Stimulated activated naive B cell treated with anti-CD40 and anti-IgM and Interleukin-4, amounts not matched to agents 10 μg/mL and 1 μg/mL and 100 μg/mL, for 72 hours (primary cell): Measurements from ENCODE around the gene TBC1D16.
"Not testable (repeated sequence)": the region's sequence is repeated elsewhere in the genome, so short reads cannot be mapped to it uniquely, and the experiment has no call there.

Experiments
- ATAC-seq, 2 donors: fragments of 150-1000 bp; cut with Tn5 transposase; replicated peaks; 2 replicates each; pipeline ENCODE4 v1.10.0; 2021; ENCODE audit warnings: moderate library complexity in 1 of 2
- DNase-seq: peaks from one replicate; pipeline ENCODE4 v3.0.0; 2021
- H3K27ac Mint-ChIP-seq: one replicate; pipeline ENCODE4 v1.8.0; 2022; ENCODE audit warnings: mild to moderate bottlenecking, mixed read lengths
- H3K27me3 Mint-ChIP-seq, 2 donors: one replicate each; pipeline ENCODE4 v1.8.0; 2022; ENCODE audit warnings: mixed read lengths in 2 of 2
- H3K36me3 Mint-ChIP-seq, 2 donors: one replicate each; pipeline ENCODE4 v1.8.0; 2022; ENCODE audit warnings: mixed read lengths in 2 of 2, mild to moderate bottlenecking in 1 of 2
- H3K4me1 Mint-ChIP-seq, 2 donors: one replicate each; pipeline ENCODE4 v1.8.0; 2022; ENCODE audit warnings: mixed read lengths in 2 of 2, mild to moderate bottlenecking in 1 of 2
- H3K4me3 Mint-ChIP-seq, 2 donors: one replicate each; pipeline ENCODE4 v1.8.0; 2022; ENCODE audit warnings: mild to moderate bottlenecking in 2 of 2, mixed read lengths in 2 of 2, moderate library complexity in 1 of 2
- H3K9me3 Mint-ChIP-seq, 2 donors: one replicate each; pipeline ENCODE4 v1.8.0; 2022; ENCODE audit warnings: mixed read lengths in 2 of 2, mild to moderate bottlenecking in 1 of 2

Gene TBC1D16

DNA sequence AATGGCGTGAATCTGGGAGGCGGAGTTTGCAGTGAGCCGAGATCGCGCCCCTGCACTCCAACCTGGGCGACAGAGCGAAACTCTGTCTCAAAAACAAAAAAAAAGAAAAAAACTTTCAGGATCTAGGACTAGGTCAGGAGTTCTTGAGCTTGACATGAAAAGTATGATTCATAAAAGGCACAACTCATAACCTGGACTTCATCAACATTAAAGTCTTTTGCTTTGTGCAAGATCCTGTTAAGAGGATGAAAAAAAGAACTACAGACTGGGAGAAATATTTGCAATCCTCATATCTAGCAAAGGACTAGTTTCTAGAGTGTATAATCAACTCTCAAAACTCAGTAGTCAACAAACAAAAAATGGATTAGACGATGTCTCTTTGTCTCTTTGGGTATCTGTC is 40.0 kb downstream of the TBC1D16 start:
- ATAC-seq (no peak), DNase-seq (no peak)
- Mint-ChIP-seq H3K36me3 (peaks cover 0 to 1% of the 10 kb centered on the region in 2 donors), H3K9me3 (no peaks in the 10 kb centered on the region), H3K27me3 (peaks cover 6 to 8% of the 10 kb centered on the region in 2 donors), H3K4me1 (peaks cover 35 to 43% of the 10 kb centered on the region in 2 donors), H3K4me3 (no peak overlapping the region), H3K27ac (no peak overlapping the region)

- no peak overlapping the region for H3K27ac Mint-ChIP-seq
- ATAC-seq: no peak
Observed at GRCh38 chr17:79994602-79995001, 41.1 kb downstream of the TBC1D16 start.

DNA sequence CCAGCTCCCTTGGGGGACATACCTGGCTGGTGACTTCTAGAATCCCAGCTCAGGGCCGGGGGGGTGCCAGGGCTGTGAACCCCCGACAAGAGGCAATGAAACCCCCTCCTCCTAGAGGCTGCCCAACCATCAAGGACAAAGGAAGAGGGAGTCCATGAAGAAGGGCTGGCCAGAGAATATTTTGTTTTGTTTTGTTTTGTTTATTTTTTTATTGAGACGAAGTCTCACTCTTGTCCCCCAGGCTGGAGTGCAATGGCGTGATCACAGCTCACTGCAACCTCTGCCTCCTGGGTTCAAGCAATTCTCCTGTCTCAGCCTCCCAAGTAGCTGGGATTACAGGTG is 41.5 kb downstream of the TBC1D16 start:
- not testable (repeated sequence) for ATAC-seq, DNase-seq, H3K4me3 Mint-ChIP-seq, H3K9me3 Mint-ChIP-seq, H3K27ac Mint-ChIP-seq, H3K36me3 Mint-ChIP-seq
- H3K4me1 Mint-ChIP-seq: peaks cover 35 to 43% of the 10 kb centered on the region in 2 donors
- peaks cover 6 to 11% of the 10 kb centered on the region in 2 donors for H3K27me3 Mint-ChIP-seq

More at GRCh38 chr17:79994602-79995001, 41.1 kb downstream of the TBC1D16 start:
- no peak overlapping the region for H3K4me3 Mint-ChIP-seq
- DNase-seq: no peak
- no peaks in the 10 kb centered on the region for H3K36me3 Mint-ChIP-seq
- H3K9me3 Mint-ChIP-seq: no peaks in the 10 kb centered on the region
- peaks cover 6 to 11% of the 10 kb centered on the region in 2 donors for H3K27me3 Mint-ChIP-seq
- peaks cover 35 to 43% of the 10 kb centered on the region in 2 donors for H3K4me1 Mint-ChIP-seq

GRCh38 chr17:79993390-79994227 is 42.1 kb downstream of the TBC1D16 start:
- H3K4me3 Mint-ChIP-seq: no peak overlapping the region
- peaks cover 35 to 43% of the 10 kb centered on the region in 2 donors for H3K4me1 Mint-ChIP-seq
- peaks cover 6 to 11% of the 10 kb centered on the region in 2 donors for H3K27me3 Mint-ChIP-seq
- H3K9me3 Mint-ChIP-seq: no peaks in the 10 kb centered on the region
- DNase-seq (peak; percentile 44), ATAC-seq (peak; percentile 36 to 43)
- H3K27ac Mint-ChIP-seq: peak overlapping the region; percentile 31
- H3K36me3 Mint-ChIP-seq: no peaks in the 10 kb centered on the region

- no peak for DNase-seq
- Mint-ChIP-seq H3K9me3 (no peaks in the 10 kb centered on the region), H3K4me1 (peaks cover 35 to 42% of the 10 kb centered on the region in 2 donors), H3K4me3 (peak overlapping the region; percentile 63 to 70), H3K27ac (peak overlapping the region; percentile 31), H3K27me3 (peaks cover 6 to 11% of the 10 kb centered on the region in 2 donors), H3K36me3 (no peaks in the 10 kb centered on the region)
- no peak for ATAC-seq
Observed at GRCh38 chr17:79992649-79993389, 42.9 kb downstream of the TBC1D16 start.

- DNase-seq (no peak), ATAC-seq (peak; percentile 27 to 40)
- Mint-ChIP-seq H3K9me3 (no peaks in the 10 kb centered on the region), H3K27ac (peak overlapping the region; percentile 75), H3K4me1 (peaks cover 28 to 35% of the 10 kb centered on the region in 2 donors), H3K36me3 (no peaks in the 10 kb centered on the region), H3K4me3 (peak overlapping the region; percentile 63 to 70), H3K27me3 (peaks cover 6 to 11% of the 10 kb centered on the region in 2 donors)
Observed at GRCh38 chr17:79991924-79992648, 43.6 kb downstream of the TBC1D16 start.

GRCh38 chr17:79991140-79991923 is 44.3 kb downstream of the TBC1D16 start:
- peaks cover 6 to 11% of the 10 kb centered on the region in 2 donors for H3K27me3 Mint-ChIP-seq
- ATAC-seq: peak; percentile 88 to 93
- peak overlapping the region; percentile 63 to 70 for H3K4me3 Mint-ChIP-seq
- peaks cover 23 to 30% of the 10 kb centered on the region in 2 donors for H3K4me1 Mint-ChIP-seq
- peak; percentile 77 for DNase-seq
- no peaks in the 10 kb centered on the region for H3K36me3 Mint-ChIP-seq
- H3K9me3 Mint-ChIP-seq: no peaks in the 10 kb centered on the region
- H3K27ac Mint-ChIP-seq: peak overlapping the region; percentile 76

GRCh38 chr17:79990704-79991103 is 45.0 kb downstream of the TBC1D16 start:
- Mint-ChIP-seq H3K9me3 (no peaks in the 10 kb centered on the region), H3K4me3 (no peak overlapping the region), H3K27ac (no peak overlapping the region), H3K27me3 (peaks cover 6 to 11% of the 10 kb centered on the region in 2 donors), H3K36me3 (no peaks in the 10 kb centered on the region), H3K4me1 (peaks cover 23 to 30% of the 10 kb centered on the region in 2 donors)
- ATAC-seq: no peak
- DNase-seq: no peak

DNA sequence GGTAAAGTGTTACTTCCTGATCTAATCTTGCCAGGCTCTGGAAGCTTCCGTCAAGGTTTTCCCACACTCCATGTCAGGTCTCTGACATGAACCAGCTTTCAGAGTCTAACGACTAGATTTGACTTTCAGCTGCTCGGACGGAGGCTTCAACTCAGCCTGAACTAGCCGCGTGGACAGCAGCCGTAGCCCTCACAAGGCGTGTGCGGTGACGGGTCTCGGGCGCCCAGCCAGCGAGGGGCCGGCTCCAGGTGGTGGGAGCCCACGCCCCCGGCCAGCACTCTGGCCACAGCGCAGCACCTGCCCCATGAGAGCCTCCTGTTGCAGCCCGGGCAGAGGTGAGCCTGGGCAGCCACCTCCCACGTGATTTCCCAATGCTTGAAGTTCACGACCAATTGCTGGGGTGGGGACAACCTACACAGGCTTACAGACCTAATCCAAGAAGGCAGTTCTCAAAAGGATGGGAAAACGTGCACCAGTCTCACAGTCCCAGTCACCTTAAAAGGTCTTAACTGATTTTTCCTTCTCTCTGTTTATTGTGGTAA is 45.5 kb downstream of the TBC1D16 start:
- Mint-ChIP-seq H3K27me3 (peaks cover 6 to 11% of the 10 kb centered on the region in 2 donors), H3K4me1 (peaks cover 23 to 30% of the 10 kb centered on the region in 2 donors), H3K4me3 (no peak overlapping the region), H3K36me3 (no peaks in the 10 kb centered on the region), H3K9me3 (no peaks in the 10 kb centered on the region), H3K27ac (no peak overlapping the region)
- ATAC-seq (no peak), DNase-seq (no peak)

DNA sequence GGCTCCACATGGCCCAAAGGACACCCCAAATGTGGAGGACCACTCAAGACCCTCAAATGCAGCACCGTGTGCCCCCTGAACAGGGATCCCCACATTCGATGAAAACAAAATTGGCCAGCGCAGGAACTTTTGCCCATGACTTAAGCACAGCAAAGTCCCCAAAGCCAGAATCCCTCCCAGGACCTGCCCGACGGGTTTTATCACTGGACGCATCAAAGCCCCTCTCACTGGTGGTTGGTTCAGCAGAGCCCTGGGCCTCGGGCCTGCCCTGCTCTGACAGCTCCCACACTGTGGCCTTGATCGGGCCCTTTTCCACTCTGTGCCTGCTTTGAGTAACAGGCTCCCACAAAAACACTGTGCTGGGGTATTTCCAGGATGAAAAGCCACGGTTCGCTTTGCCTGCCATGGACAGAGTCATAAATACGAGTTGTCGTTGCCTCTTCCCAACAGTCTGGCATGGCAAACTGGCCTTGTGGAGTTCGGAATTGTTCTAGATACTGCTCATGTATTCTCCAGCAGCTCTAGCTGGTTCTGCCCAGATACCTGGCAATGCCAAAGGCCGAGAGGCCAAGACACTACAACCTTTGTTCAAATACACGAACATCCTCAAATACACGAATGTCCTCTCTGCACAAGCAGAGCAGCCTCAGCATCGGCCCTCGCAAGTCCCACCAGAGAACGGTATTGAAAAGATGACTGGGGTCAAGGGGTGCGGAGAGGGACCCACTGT is 46.4 kb downstream of the TBC1D16 start:
- H3K36me3 Mint-ChIP-seq: no peaks in the 10 kb centered on the region
- ATAC-seq (no peak), DNase-seq (no peak)
- H3K4me1 Mint-ChIP-seq: peaks cover 23 to 29% of the 10 kb centered on the region in 2 donors
- no peak overlapping the region for H3K4me3 Mint-ChIP-seq
- peaks cover 6 to 11% of the 10 kb centered on the region in 2 donors for H3K27me3 Mint-ChIP-seq
- no peak overlapping the region for H3K27ac Mint-ChIP-seq
- H3K9me3 Mint-ChIP-seq: no peaks in the 10 kb centered on the region

DNA sequence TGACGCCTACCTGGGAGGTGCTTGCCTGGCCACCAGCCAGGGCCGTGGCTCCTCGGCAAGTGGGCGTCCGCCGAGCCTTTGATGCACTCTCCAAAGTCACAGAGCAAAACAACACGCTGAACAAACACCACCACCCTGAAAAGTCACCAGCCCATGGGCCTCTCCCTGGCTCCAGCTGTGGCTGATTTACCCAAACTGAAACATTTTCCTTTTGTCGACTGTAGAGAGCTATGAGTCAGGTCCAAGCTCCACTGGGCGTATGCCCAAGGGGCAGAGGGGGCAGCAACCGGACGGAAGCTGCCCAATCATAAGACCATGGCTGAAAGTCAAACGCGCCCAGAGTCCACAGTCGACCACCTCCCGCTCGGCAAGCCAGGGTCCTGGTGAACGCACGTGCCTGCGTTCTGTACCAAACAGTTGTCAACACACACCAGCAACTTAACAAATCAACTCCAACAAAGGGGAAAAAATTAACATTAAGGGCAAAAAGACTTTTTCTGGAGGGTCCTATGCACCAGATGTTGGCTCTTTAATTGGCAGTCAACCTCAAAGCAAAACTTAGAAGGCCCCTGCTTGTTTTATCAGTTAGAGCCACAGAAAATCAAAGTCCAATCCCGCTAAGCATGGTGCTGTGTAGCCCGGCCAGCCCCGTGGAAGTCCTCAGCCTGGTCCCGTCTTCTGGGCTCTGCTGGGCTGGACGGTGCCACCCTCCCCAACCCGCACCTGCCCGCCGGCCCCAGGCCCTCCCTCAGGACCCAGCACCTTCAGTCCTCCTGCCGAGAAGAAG is 47.3 kb downstream of the TBC1D16 start:
- Mint-ChIP-seq H3K27ac (no peak overlapping the region), H3K9me3 (no peaks in the 10 kb centered on the region), H3K4me3 (no peak overlapping the region), H3K27me3 (peaks cover 6 to 11% of the 10 kb centered on the region in 2 donors), H3K4me1 (peaks cover 16 to 20% of the 10 kb centered on the region in 2 donors), H3K36me3 (no peaks in the 10 kb centered on the region)
- no peak for DNase-seq
- no peak for ATAC-seq

GRCh38 chr17:79987935-79988184 is 47.8 kb downstream of the TBC1D16 start:
- Mint-ChIP-seq H3K36me3 (no peaks in the 10 kb centered on the region), H3K4me1 (peaks cover 11 to 15% of the 10 kb centered on the region in 2 donors), H3K4me3 (no peak overlapping the region), H3K27me3 (peaks cover 6 to 11% of the 10 kb centered on the region in 2 donors), H3K27ac (no peak overlapping the region), H3K9me3 (no peaks in the 10 kb centered on the region)
- no peak for ATAC-seq
- no peak for DNase-seq
